IMR-90 (cell line): ENCODE data around the gene POLD4. TPM values are rescaled to one million over a fixed set of nuclear protein-coding genes. Genes with fewer than 3 reads are reported as not detected.

Source experiments
- ATAC-seq: fragments of 200-7000 bp; cut with Tn5 transposase; 2 replicates; pipeline ENCODE4 v1.9.1; 2020; ENCODE audit warnings: low read depth, mild to moderate bottlenecking, moderate library complexity
- BruUV-seq: library from RNA; stranded (reverse); fragments of 400-500 nt; replicated peaks from 2 replicates; lab custom pipeline; 2021; lab: Mats Ljungman, UMichigan
- CTCF ChIA-PET: fragments of 300-600 bp; formaldehyde crosslinking; extraction: SDS; loops from one replicate; lab custom pipeline; 2021; ENCODE audit warnings: antibody characterized with exemption; lab: Yijun Ruan, JAX
- POLR2A ChIA-PET: fragments of 300-600 bp; sonication (Branson Sonifier 250); formaldehyde crosslinking; loops from one replicate; lab custom pipeline; 2022; ENCODE audit warnings: antibody characterized with exemption; ENCODE audit not compliant: unreplicated experiment; lab: Charles Lee
- DNase-seq: peaks from one replicate; pipeline ENCODE4 v3.0.0; 2013
- H2AFZ ChIP-seq: replicated peaks from 2 replicates; pipeline ENCODE3; 2013; ENCODE audit warnings: low read length, mild to moderate bottlenecking; ENCODE audit not compliant: poor library complexity
- H2AK5ac ChIP-seq: 2 replicates; pipeline ENCODE4 v1.6.1; 2013; ENCODE audit warnings: low read depth, low read length, inconsistent platforms
- H2AK9ac ChIP-seq: replicated peaks from 2 replicates; pipeline ENCODE3; 2013; ENCODE audit warnings: mild to moderate bottlenecking, low read depth, low read length, moderate library complexity; ENCODE audit not compliant: poor library complexity
- H2BK120ac ChIP-seq: 2 replicates; pipeline ENCODE4 v1.6.1; 2013; ENCODE audit warnings: low read depth, low read length, inconsistent platforms
- H2BK15ac ChIP-seq: 3 replicates; pipeline ENCODE4 v1.6.1; 2013; ENCODE audit warnings: low read depth, low read length, inconsistent platforms
- H2BK20ac ChIP-seq: 2 replicates; pipeline ENCODE4 v1.6.1; 2013; ENCODE audit warnings: low read depth, mild to moderate bottlenecking, inconsistent platforms, low read length, moderate library complexity
- H2BK5ac ChIP-seq: 2 replicates; pipeline ENCODE4 v1.6.1; 2013; ENCODE audit warnings: mild to moderate bottlenecking, low read depth, low read length, inconsistent platforms; ENCODE audit not compliant: poor library complexity, severe bottlenecking
- H3K14ac ChIP-seq: replicated peaks from 2 replicates; pipeline ENCODE4 v1.6.1; 2013; ENCODE audit warnings: low read depth, low read length, inconsistent platforms
- H3K18ac ChIP-seq: 2 replicates; pipeline ENCODE4 v1.6.1; 2013; ENCODE audit warnings: low read depth, low read length, control low read depth
- H3K23ac ChIP-seq: 2 replicates; pipeline ENCODE4 v1.6.1; 2013; ENCODE audit warnings: low read depth, low read length, inconsistent platforms
- H3K27ac ChIP-seq: 2 replicates; pipeline ENCODE4 v1.5.1; 2013; ENCODE audit warnings: mild to moderate bottlenecking, control low read depth, low read length; ENCODE audit not compliant: insufficient read depth
- H3K27me3 ChIP-seq: 2 replicates; pipeline ENCODE4 v1.6.1; 2013; ENCODE audit warnings: low read length; ENCODE audit not compliant: control insufficient read depth, insufficient read depth
- H3K36me3 ChIP-seq: 2 replicates; pipeline ENCODE4 v1.6.1; 2013; ENCODE audit warnings: low read length, mixed read lengths; ENCODE audit not compliant: control insufficient read depth, insufficient read depth
- H3K4ac ChIP-seq: 2 replicates; pipeline ENCODE4 v1.6.1; 2013; ENCODE audit warnings: low read depth, low read length, inconsistent platforms
- H3K4me1 ChIP-seq: 2 replicates; pipeline ENCODE4 v1.6.1; 2013; ENCODE audit warnings: low read length, mixed read lengths; ENCODE audit not compliant: control insufficient read depth, insufficient read depth
- H3K4me2 ChIP-seq: 2 replicates; pipeline ENCODE4 v1.6.1; 2013; ENCODE audit warnings: low read depth, mild to moderate bottlenecking, control low read depth, low read length, moderate library complexity
- H3K4me3 ChIP-seq: 2 replicates; pipeline ENCODE4 v1.5.1; 2013; ENCODE audit warnings: low read depth, mild to moderate bottlenecking, control low read depth, low read length, moderate library complexity; ENCODE audit not compliant: insufficient read depth
- H3K56ac ChIP-seq: 2 replicates; pipeline ENCODE4 v1.6.1; 2013; ENCODE audit warnings: low read length, inconsistent platforms; ENCODE audit not compliant: insufficient read depth; ENCODE audit errors: extremely low read depth
- H3K79me1 ChIP-seq, 2 experiments: 2 replicates each; pipeline ENCODE4 v1.6.1; 2013; ENCODE audit warnings: low read length in 2 of 2, inconsistent platforms in 1 of 2, low read depth in 1 of 2
- H3K9ac ChIP-seq: 2 replicates; pipeline ENCODE4 v1.6.1; 2013; ENCODE audit warnings: low read depth, low read length, control low read depth
- H3K9me1 ChIP-seq: 2 replicates; pipeline ENCODE4 v1.6.1; 2013; ENCODE audit warnings: low read length, inconsistent platforms; ENCODE audit not compliant: insufficient read depth
- H3K9me3 ChIP-seq: 2 replicates; pipeline ENCODE4 v1.6.1; 2013; ENCODE audit warnings: low read length; ENCODE audit not compliant: control insufficient read depth, insufficient read depth
- H4K20me1 ChIP-seq: 2 replicates; pipeline ENCODE4 v1.6.1; 2013; ENCODE audit warnings: low read length, inconsistent platforms; ENCODE audit not compliant: insufficient read depth
- H4K5ac ChIP-seq: 2 replicates; pipeline ENCODE4 v1.6.1; 2013; ENCODE audit warnings: mild to moderate bottlenecking, low read depth, low read length, control low read depth
- H4K8ac ChIP-seq, 2 experiments: 2 replicates each; pipeline ENCODE4 v1.6.1; 2013; ENCODE audit warnings: low read depth in 2 of 2, low read length in 2 of 2, control low read depth in 1 of 2, inconsistent platforms in 1 of 2
- H4K91ac ChIP-seq: 2 replicates; pipeline ENCODE4 v1.6.1; 2013; ENCODE audit warnings: low read depth, low read length, inconsistent platforms; ENCODE audit not compliant: insufficient read depth
- BHLHE40 ChIP-seq: fragments of 150-350 bp; IDR thresholded peaks from 2 replicates; pipeline ENCODE4 v1.6.1; 2016; ENCODE audit warnings: mild to moderate bottlenecking, low read depth, low read length
- MAZ ChIP-seq: IDR thresholded peaks from 2 replicates; pipeline ENCODE4 v1.6.1; 2012; ENCODE audit warnings: low read depth, mild to moderate bottlenecking, low read length, improper control_type of control experiment, moderate library complexity, borderline replicate concordance
- MXI1 ChIP-seq: IDR thresholded peaks from 2 replicates; pipeline ENCODE4 v1.6.1; 2012; ENCODE audit warnings: low read depth, mild to moderate bottlenecking, low read length, moderate library complexity, borderline replicate concordance
- NFE2L2 ChIP-seq: fragments of 150-350 bp; IDR thresholded peaks from 2 replicates; pipeline ENCODE4 v1.6.1; 2016; ENCODE audit warnings: low read depth, mild to moderate bottlenecking, low read length
- POLR2A ChIP-seq: IDR thresholded peaks from 2 replicates; pipeline ENCODE4 v1.6.1; 2012; ENCODE audit warnings: mild to moderate bottlenecking, low read depth, low read length
- USF2 ChIP-seq: fragments of 150-350 bp; IDR thresholded peaks from 2 replicates; pipeline ENCODE4 v1.6.1; 2017; ENCODE audit warnings: mild to moderate bottlenecking, antibody characterized with exemption, low read length, low read depth
- WGBS, 2 experiments: methylation state at CpG; one replicate each; pipeline versions ENCODE4 v1.1.5 to v1.1.7; 2013; ENCODE audit warnings: missing lambda C conversion rate in 2 of 2; ENCODE audit not compliant: insufficient read length in 1 of 2; ENCODE audit errors: extremely low coverage in 2 of 2; 5-methylcytosine and 5-hydroxymethylcytosine counted together
- dilution Hi-C: fragments of 300-500 bp; cut with HindIII; formaldehyde crosslinking; loops from one replicate; pipeline ENCODE4 v1.14.3; 2018; ENCODE audit warnings: low sequenced_read_pairs; ENCODE audit not compliant: unreplicated experiment
- in situ Hi-C: fragments of 300-500 bp; cut with MboI; formaldehyde crosslinking; loops from 3 replicates; pipeline ENCODE4 v1.14.3; 2019; ENCODE audit warnings: low sequenced_read_pairs, inconsistent platforms, mixed read lengths
- intact Hi-C: fragments of 100-400 bp; cut with micrococcal nuclease; formaldehyde crosslinking; loops from 2 replicates; pipeline ENCODE4 v1.10.0; 2022
- polyA plus RNA-seq, 3 experiments: library from polyadenylated mRNA; depleted of rRNA; stranded (reverse); fragments of >200 nt; gene quantifications; 2 replicates each; pipeline ENCODE4 v1.2.3, GENCODE V29; 2012; ENCODE audit warnings: low replicate concordance in 1 of 3
- total RNA-seq: library from RNA; depleted of rRNA; stranded (reverse); fragments of >200 nt; gene quantifications from 2 replicates; pipeline ENCODE4 v1.2.3, GENCODE V29; 2012

POLD4 gene
- total and polyA plus RNA-seq, 2 of the 4 experiments (the other 2 are of a cell fraction) = 46.4 to 133 TPM

GRCh38 chr11:67370351-67371076 lies 17.2 kb upstream of the POLD4 start:
- Histone ChIP-seq H3K4ac (peak overlapping the region; percentile 92), H3K4me2 (peak overlapping the region; percentile 71), H2BK20ac (peak overlapping the region; percentile 44; the same call in 1 of the 2 replicates), H3K9me3 (no peaks in the 10 kb centered on the region), H3K14ac (peak overlapping the region; percentile 89), H2BK5ac (peak overlapping the region; percentile 77), H3K23ac (peak overlapping the region; percentile 99), H2AK9ac (peak overlapping the region; percentile 81), H2AFZ (peak overlapping the region; percentile 29), H3K18ac (peak overlapping the region; percentile 58), H3K56ac (0 out of 2 replicates have a peak overlapping the region, but pooled peaks have one; percentile 6), H4K91ac (peak overlapping the region; percentile 88), H3K36me3 (peaks cover 9% of the 10 kb centered on the region; the same call in 1 of the 2 replicates), H3K9me1 (peaks cover 43% of the 10 kb centered on the region), H4K8ac (peak overlapping the region; percentile 24 to 78; a peak in 3 of 4 replicates), H3K9ac (peak overlapping the region; percentile 73), H4K5ac (peak overlapping the region; percentile 1), H3K4me1 (peaks cover 61% of the 10 kb centered on the region), H3K27me3 (no peaks in the 10 kb centered on the region), H2BK15ac (peak overlapping the region; percentile 36; the same call in 1 of the 3 replicates), H4K20me1 (peaks cover 60% of the 10 kb centered on the region), H3K4me3 (no peak overlapping the region; the same call in 1 of the 2 replicates), H3K27ac (peak overlapping the region; percentile 82), H3K79me1 (peaks cover 5 to 64% of the 10 kb centered on the region in 2 experiments; a peak in 3 of 4 replicates), H2AK5ac (peak overlapping the region; percentile 98), H2BK120ac (peak overlapping the region; percentile 83)
- 0% methylated on average over 2 of the region's 14 CpGs; no CpG with 5 or more reads in 1 of the 2 experiments for WGBS, 2 experiments
- BruUV-seq = no TSS peak
- intact Hi-C loops (loop anchor here (2.0 kb wide), 1 partner anchor 14 kb away; no protein-coding TSS in a partner anchor), dilution Hi-C loops (no loop called here), in situ Hi-C loops (no loop called here)
- DNase-seq (peak; percentile 87), ATAC-seq (peak; percentile 6; the same call in 1 of the 2 replicates)
- ChIA-PET POLR2A (interaction anchor here (1.2 kb wide), 2 partner anchors 17 to 25 kb away, joined by 3 read pairs; partner anchors contain the start of gene POLD4), CTCF (interaction anchor here (0.6 to 2.3 kb wide), 6 partner anchors 10 to 25 kb away, joined by 3 to 15 read pairs (median 8); partner anchors contain the start of gene POLD4)
- peak; percentile 83 for TF ChIP-seq MXI1
- TF ChIP-seq NFE2L2 = no peak
- TF ChIP-seq USF2 = peak; percentile 72
- no peak for TF ChIP-seq POLR2A
- peak; percentile 98 for TF ChIP-seq BHLHE40
- peak; percentile 75; the same call in 1 of the 2 replicates for TF ChIP-seq MAZ
